ENCODE measurements around the gene CFAP251.

DNA sequence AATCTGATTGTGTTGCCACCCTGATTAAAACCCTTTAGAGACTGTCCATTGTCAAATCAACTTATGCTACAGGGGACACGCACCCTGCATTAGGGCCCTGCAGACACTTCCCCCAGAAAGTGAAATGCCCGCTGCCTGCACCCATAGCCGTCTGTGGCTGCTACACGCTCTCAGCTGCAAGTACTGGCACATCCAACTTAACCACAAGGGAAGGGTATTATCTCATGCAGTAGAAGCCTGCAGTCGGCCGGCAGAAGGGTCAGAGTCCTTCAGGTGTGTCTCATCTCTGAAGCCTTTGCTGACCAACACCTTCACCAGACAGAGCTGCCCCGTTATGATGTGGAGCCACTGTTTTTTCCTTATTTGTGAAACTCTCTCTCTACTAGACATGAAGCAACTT is 20.8 kb downstream of the CFAP251 start:
- no peak for TF ChIP-seq TCF7L2 (IDR thresholded peaks at IDR 0.05; ENCODE audit: borderline replicate concordance, extremely low read depth, insufficient read depth, insufficient read length)
- no peak for TF ChIP-seq SP1 (IDR thresholded peaks at IDR 0.05; ENCODE audit: low read depth)
- TF ChIP-seq, protein P1, sequence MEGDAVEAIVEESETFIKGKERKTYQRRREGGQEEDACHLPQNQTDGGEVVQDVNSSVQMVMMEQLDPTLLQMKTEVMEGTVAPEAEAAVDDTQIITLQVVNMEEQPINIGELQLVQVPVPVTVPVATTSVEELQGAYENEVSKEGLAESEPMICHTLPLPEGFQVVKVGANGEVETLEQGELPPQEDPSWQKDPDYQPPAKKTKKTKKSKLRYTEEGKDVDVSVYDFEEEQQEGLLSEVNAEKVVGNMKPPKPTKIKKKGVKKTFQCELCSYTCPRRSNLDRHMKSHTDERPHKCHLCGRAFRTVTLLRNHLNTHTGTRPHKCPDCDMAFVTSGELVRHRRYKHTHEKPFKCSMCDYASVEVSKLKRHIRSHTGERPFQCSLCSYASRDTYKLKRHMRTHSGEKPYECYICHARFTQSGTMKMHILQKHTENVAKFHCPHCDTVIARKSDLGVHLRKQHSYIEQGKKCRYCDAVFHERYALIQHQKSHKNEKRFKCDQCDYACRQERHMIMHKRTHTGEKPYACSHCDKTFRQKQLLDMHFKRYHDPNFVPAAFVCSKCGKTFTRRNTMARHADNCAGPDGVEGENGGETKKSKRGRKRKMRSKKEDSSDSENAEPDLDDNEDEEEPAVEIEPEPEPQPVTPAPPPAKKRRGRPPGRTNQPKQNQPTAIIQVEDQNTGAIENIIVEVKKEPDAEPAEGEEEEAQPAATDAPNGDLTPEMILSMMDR (IDR thresholded peaks at IDR 0.05 in 2 of 3, conservative IDR thresholded peaks at IDR 0.05 in 1 of 3; ENCODE audit: borderline replicate concordance in 1 of 3, insufficient read depth in 1 of 3, low read depth in 2 of 3, low read length in 2 of 3) = no peak
- TF ChIP-seq SRF (IDR thresholded peaks at IDR 0.05; ENCODE audit: low read depth) = no peak
- TF ChIP-seq EZH2 (IDR thresholded peaks at IDR 0.05) = no peak

Measured in HCT116 (cell line).